GM03348 (cell line): ENCODE measurements around the gene CRACDL.
"Not testable (repeated sequence)": the region's sequence is repeated elsewhere in the genome, so short reads cannot be mapped to it uniquely, and the experiment has no call there.

Source experiments
- DNase-seq: peaks from one replicate; pipeline ENCODE4 v3.0.0; 2012; ENCODE audit warnings: low spot score

CRACDL gene

DNA sequence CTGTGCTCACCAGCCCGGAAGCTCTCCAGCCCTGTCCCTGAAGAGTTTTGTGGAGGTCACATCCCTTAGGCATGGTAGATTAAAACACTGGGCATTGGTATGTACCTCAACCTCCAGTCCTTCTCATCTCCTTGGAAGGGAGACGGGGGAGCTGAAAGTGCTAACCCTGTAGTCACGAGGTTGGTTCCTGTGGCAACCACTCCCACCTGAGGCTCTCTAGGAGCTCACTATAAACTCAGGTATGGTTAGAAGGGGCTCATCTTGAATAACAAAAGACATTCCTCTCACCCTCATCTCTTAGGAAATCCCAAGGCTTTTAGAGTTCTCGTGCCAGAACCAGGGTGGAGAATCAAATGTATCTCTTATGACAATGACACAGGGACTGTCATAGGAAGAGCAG lies 162.1 kb downstream of the CRACDL start:
- no peak for DNase-seq

DNA sequence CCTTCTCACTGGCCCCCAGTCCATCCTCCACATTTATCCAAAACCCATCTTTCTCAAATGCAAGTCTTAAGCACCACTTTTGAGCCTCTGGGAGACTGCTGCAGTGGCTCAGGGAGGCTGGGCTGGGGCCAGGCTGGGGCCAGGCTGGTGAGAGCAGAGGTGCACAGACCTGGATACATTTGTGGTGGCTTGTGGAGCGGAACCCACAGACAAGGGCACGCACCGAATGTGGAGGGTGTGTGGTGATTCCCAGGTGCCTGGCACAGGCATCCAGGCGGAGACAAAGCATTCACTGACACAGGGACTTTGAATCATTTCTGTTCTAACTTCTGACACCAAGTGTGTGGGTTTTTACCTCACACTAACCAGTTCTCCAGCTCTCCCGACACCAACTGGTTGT lies 162.9 kb downstream of the CRACDL start:
- no peak for DNase-seq

DNA sequence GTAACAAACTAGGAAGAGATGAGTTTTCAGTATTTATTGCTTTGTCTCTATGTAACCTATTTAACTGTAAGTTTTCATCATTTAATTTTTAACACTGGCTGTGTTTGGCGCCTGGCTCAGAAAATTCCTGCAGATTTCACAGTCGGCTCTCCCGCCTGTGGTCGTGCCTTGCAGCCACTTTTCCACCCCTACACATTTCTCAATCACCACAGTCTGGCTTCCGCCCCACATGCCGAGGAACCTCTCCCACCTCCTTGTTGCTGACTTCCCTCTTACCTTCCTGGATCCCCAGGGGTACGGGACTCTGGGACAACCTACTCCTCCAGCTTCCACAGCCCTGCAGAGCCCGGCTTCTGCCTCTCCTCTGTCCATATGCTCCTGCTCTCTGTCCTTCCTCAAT lies 163.5 kb downstream of the CRACDL start:
- DNase-seq: no peak

DNA sequence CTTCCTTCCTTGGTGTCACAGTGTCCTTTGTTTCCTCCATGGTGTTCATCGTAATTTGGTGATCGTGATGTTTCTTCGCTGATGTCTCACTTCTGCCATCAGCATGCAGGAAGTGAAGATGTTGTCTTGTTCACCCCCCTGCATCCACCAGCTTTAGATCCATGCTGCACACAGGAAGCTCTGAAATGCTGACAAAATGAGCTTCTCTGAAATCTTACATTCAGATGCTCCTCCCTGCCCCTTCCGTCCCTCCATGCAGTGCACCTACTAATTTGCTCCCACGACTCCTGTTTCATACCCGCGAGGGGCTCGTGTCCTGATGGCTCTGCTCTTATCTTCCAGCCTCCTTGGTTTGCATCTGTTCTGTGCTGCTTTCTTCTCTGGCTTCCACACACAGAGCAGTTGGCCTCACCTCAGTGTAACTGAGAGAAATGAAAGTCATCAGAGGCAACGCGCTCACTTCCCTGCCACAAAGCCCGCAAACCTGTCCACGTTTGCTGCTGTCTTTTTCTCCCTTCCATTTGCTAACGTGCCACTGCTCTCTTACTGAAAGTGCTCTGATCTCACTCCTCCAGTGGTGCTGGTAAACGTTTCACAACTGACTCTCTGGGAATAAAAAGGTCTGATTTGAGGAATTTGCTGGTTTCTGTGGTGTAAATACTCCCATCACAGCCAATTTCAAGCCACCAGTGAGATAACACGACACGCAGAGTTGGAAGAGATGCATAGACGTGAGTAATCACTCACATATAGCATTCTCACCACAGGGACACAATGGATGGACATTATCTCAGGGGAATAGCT lies 164.1 kb downstream of the CRACDL start:
- DNase-seq: no peak

DNA sequence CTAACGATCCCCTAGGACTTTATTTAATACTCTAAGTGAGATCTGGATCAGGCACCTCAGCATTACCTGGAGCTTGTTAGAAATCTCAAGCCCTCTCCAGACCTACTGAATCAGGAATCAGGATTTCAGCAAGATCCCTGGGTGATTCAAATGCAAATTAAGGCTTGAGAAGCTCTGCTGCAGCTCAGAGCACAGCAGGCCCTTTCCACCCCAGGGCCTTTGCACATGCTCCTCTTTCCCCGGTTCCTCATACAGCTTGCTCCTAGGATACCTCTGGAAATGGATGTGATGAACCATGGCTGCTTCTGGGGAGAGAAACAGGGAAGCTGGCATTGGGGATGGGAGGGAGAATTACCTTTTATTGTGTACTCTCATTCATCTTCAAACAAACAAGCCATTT lies 164.8 kb downstream of the CRACDL start:
- no peak for DNase-seq

DNA sequence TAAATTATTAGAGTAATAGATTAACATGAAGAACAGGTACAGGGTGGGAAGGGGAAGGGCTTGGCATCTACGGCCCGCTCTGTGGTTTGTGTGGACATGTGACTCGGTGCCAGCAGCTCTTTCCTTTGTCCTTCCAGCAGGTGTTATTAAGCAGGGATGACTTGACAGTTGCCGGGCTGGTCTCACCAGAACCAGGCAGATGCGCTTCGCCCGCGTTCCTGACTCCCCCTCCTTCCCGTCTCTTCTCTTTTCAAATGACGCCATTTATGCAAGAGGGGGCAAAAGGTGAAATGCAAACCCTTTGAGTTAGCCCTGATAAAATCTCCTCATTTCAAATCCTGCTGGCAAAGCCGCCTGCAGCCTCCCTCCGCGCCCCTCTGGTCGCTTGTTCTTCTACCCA lies 166.2 kb downstream of the CRACDL start:
- DNase-seq: no peak

DNA sequence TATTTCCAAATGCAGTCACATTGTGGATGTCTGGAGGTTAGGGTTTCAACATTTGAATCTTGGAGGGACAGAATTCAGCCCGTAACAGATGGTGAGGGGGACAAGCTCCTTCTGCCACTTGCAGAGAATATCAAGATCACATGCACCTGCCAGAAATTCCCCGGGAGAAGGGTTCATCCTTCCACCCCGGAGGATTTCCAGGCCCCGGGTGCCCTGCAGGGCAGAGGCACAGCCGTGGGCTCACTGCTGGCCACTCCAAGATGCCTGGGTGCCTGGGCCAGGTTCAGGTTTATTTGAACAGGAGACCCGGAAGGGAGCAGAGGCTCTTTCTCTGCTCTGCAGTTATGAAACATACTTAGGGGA lies 166.9 kb downstream of the CRACDL start:
- no peak for DNase-seq

DNA sequence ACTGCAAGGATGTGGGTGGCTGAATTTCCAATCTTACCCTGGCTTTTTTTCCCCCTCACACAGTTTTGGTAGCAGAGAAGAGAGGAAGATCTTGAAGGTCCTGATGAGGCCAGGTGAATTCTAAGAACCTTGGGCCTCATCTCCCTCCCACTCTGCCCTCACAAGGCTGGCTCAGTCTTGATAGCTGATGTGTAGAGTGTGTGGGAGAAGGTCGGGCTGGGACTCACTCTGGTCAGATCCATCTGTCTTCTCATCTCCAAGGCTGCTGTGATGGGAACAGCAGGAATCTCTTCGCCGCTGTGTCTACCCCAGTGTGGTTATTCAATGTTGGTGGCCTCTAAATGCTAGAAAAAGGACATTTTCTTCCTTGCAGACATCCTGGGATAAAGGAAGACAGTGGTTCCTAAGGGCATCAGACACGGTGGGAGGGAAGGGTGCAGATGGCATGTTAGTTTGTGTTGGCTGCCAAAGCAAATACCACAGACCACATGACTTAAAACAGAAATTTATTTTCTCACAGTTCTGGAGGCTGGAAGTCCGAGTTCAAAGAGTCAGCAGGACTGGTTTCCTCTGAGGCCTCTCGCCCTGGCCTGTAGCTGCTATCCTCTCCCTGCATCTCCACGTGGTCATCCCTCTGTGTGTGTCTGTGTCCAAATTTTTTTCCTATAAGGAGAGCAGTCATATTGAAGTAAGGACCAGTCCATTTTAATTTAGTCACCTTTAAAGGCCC lies 167.5 kb downstream of the CRACDL start:
- no peak for DNase-seq

DNA sequence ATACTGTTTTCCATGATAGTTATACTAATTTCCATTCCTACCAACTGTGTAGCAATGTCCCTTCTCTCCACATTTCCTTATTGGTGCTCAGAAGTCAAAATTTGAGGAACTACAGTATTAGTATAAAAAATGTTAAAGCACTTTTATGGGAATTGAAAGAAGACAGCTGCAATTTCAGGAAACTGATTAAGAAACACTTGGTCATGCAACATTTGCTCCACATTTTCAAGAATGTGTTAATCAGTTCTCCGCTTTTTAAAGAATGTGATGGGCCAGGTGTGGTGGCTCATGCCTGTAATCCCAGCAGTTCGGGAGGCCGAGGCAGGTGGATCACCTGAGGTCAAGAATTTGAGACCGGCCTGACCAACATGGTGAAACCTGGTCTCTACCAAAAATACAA lies 171.5 kb downstream of the CRACDL start:
- DNase-seq: no peak

DNA sequence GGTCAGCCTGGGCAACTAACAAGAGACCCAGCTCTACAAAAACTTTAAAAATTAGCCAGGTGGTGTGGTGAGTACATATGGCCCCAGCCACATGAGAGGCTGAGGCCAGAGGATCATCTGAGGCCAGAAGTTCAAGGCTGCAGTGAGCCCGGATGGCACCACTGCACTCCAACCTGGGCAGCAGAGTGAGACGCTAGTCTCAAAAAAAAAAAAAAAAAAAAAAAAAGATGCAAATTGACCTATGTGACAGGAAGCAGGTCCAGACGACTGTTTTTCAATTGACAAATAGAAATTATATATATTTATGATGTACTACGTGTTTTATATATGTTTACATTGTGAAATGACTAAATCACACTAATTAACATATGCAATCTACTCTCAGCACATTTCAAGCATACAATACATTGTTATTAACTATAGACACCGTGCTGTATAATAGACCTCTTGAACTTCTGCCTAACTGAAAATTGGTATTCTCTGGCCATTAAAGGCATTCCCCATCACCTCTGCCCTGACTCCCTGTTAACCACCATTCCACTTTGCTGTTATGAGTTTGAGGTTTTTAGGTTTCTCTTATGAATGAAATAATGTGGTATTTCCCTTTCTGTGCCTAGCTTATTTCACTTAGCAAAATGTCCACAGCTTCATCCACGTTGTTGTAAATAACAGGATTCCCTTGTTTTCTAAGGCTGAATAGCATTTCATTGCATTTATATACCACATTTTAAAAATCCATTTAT lies 172.6 kb downstream of the CRACDL start:
- no peak for DNase-seq

DNA sequence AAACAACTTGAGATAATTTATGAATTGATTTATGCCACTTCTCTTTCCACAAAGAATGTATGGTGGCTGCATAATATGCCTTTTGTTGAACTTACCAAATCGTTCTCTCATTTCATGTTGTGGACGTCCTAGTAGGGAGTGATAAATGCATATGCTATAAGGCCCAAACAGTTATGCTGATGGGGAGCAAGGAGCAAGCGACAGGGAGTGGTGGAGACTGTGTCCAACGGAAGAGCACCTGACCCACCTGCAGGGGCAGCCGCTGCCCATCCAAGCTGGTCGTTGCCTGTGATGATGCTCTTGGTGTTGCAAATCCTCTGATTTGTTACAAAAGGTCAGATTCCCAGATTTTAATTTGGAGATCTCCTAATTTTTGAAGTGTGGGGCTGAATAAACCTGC lies 174.1 kb downstream of the CRACDL start:
- DNase-seq: no peak

DNA sequence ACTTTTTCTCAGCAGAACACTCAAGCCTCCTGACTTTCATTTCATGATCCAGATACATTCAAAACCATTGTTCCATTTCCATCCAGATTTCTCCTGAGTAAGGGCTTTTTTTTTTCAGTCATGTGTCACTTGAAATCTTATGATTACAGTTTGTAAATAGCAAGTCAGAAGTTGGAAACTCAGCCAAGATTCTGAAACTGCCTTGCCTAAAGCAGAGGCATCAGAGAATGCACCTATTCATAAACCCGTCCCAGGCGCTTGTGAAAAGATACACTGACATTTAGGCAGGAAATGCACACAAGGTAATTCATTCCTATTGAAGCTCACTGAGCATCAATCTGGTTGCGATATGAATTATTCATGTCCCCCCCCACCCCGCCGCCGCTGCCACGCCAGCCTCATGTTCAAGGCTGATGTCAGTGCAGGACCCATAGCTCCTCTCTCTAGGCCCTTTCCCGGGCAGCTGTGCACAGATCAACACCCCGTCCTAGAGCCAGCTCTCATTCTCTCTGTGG lies 174.7 kb downstream of the CRACDL start:
- DNase-seq: no peak

DNA sequence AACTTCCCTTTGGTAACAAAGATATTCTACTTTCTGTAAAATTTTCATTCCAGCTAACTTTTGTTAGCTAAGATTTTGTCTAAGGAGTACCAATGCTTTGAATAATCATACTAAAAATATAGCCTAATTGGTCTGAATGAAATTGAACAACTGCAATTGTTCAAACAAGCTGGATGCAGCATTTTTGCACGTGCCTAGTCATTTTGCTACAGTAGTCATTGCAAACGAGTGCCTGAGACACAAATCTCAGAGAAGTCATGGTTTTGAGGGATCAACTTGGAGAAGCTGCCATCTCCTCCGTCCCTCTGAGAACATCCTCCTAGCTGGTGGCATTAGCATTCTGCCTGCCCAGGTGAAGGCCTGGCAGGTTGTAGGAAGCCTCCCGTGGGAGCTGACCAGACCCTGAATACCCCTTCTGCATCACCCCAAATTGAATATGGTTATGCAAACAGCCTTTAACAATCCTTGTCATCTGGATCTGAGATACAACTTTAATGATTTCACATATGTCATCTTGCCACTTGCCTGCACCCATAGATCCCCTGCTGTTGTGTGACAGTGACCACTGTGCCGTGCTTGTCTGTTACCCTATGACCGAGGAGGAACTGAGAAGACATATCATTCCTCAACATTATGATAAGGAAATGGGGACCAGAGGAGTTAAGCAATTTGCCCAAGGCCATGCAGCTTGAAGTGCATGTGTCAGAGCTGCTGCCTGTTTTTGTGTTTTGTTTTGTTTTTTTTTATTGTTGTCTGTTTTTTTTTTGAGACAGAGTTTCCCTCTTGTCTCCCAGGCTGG lies 176.0 kb downstream of the CRACDL start:
- DNase-seq: no peak

DNA sequence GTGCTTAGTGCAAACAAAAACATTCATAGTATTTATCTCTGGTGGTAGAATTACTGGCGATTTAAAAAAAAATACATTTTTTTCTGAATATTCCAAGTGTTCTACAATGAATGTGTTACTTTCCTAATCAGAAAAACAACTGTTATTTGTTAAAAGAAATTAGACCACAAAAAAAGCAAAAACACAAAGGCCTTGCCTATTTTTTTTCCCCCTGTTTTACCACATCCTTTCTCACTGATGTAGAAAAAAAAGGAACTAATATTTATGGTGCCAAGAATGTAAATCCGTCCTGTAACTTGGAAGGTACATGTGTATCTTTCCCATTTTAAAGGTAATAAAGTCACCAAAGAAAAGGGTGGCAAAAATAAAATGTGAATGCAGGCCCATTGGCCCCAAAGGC lies 176.7 kb downstream of the CRACDL start:
- DNase-seq: no peak

DNA sequence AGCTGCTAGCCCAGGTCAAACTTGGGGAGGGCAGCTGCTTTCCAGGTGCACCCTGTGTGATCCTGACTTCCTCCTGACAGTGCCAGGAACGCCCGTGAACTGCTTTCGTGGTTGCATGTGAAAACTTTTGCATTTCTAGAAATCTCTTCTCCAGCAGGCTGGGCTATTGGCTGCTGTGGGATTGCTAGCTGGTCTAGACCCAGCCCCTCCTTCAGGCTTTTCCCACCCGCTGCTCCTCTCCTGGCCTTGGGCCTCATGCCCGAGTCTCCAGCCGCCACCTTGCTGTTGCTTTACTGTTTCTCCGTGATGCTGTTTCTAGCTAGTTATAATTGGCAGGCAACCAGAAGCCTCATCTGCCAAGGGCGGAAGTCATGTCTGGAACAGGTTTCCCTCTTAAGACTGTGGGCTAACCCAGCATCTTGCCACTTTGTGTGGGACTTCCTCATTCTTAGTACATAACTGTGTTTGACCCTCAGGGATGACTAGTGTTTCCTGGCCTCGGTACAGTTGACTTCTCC lies 178.1 kb downstream of the CRACDL start:
- DNase-seq: peak; percentile 87

DNA sequence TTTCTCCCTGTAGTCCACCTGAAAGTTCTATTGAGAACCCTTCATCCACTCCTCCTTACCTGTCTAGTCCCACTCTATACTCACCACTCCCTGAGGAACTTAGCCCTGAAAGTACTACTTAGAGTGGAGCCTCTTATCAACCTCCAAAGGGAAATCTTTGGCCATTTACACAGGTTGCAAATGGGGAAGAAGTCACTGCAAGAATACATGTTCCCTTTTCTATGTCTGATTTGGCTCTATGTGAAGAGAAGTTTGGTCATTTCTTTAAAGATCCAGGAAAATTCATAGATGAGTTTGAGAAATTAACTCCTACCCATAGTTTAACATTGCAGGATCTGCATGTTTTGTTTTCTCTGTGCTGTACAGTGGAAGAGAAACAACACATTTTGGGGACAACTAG lies 182.2 kb downstream of the CRACDL start:
- DNase-seq: no peak

DNA sequence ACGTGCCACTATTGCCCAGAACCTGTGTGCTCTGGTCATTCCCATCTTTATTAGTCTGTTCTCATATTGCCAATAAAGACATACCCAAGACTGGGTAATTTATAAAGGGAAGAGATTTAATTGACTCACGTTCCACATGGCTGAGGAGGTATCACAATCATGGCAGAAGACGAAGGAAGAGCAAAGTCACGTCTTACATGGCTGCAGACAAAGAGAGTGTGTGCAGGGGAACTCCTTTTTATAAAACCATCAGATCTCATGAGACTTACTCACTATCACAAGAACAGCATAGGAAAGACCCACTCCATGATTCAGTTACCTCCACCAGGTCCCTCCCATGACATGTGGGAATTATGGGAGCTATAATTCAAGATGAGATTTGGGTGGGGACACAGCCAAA lies 183.3 kb downstream of the CRACDL start:
- not testable (repeated sequence) for DNase-seq

DNA sequence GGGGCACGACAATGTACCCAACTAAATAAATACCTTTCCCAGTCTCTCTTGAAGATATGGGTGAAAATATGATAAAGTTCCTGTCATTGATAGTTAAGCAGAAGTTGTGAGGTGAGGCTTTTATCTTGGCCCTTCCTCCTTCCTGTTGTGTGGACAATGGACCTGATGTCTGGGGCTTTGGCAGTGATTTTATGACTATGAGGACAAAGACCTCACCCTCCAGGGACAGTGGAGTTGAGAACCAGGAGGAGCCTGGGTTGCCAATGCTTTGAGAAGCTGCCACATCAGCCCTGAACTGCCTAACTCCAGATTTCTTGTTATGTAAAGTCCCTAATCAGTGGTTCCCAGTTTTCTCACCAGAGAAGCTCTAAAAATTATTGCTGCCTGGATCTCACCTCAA lies 184.3 kb downstream of the CRACDL start:
- DNase-seq: no peak

DNA sequence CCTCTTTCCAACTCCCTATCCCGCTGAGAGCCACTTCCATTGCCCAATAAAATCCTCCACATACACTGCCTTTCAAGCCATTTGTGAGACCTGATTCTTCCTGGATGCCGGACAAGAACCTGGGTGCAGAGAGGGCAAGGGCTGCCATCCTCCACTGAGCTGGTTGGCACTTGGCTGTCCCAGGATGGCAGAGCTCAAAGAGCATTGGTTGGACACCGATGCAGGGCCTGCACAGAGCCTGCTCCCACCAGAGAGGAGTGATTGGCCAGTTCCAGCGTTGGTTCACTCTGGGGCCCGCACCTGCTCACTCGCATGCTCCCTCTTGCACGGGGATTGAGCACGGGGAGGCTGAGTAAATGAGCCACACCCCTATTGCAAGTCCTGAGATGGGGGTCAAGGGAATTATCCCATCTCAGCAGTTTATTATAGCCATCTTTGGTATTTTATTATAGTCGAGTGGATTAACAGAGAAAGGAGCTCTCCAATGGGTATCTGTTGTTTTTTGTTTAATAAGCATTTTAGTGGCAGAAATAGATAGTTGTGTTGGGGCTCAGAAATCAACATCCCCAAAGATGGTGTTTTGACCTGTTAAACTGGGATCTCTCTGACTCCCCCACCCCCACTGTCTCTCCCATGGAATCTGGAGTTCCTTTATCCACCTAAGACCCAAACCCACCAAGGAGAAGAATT lies 185.3 kb downstream of the CRACDL start:
- no peak for DNase-seq

DNA sequence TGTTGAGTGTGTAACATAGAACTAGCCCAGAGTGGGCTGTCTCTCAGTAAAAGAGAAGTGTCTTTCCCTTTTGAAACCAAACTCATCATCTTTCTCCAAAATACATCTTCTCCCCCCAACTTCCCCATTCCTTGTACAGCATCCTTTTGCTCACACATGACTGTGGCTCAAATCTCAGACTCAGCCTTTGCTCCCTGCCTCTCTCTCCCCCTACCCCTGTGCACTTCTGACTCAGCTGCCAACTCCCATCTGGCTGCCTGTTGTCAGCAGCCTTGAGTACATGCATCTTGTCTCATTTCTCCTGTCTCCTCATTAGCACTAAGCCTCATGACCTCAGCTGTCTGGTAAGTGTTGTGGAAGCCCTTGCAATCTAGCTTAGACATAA lies 187.0 kb downstream of the CRACDL start:
- DNase-seq: no peak
